ENCODE measurements around the gene GM2A. TPM values are rescaled to one million over a fixed set of nuclear protein-coding genes. Genes with fewer than 3 reads are reported as not detected.

The GM2A gene
- total and polyA plus RNA-seq, 9 of the 15 experiments (the other 6 are each of a cell fraction or from before 2014, with no cell fraction given), result 5.8 to 36.0 (median 10.0) TPM

DNA sequence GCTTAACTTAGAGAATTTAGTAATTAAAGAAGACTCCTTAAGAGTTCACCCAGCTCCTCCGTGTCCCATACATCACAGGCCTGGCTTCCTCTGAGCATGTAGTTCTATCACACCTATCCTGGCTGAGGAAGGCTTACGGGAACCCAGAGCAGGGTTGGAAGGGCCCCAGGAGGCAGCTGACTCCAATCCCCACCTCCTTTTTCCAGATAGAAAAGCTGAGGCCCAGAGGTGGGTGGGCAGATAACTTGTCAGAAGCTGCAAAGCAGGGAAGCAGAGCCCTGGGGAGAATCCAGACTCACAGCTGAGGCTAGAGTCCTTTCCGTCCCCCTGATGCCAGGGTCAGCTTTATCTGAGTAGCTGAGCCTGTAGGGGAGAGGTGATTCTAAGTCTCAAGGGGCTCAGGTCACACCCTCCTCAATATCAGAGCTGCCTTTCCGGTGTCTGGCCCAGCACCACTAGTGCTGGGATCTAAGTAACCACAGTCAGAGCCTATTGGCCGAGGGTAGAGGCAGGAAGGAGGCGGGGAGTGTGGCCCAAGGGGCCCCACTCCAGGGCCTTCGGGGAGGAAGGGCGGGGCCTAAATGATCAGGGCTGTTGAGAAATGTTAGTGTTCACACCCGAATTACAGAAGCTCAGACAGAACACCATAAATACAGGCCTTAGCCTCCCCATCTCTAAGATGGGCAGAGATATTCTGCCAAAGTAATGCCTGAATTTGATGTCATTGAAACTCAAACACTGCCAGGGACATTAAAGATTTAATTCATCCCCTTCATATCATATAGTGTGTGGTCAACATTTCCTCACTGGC, 39.0 kb upstream of the GM2A start:
- H3K4me1 ChIP-seq (replicated peaks in 1 of 2; ENCODE audit: control insufficient read depth in 2 of 2, insufficient read depth in 2 of 2, low read length in 2 of 2), result peaks cover 30 to 48% of the 10 kb centered on the region in 2 experiments
- TSS peak; percentile 33 for BruUV-seq (replicated peaks)
- CTCF ChIA-PET (ENCODE audit: low intra/inter-chr PET ratio), result no interaction called here
- no peaks in the 10 kb centered on the region for H3K79me2 ChIP-seq (ENCODE audit: control insufficient read depth, insufficient read depth, low read length)
- H4K20me1 ChIP-seq (replicated peaks; ENCODE audit: control insufficient read depth, insufficient read depth, low read length), result no peaks in the 10 kb centered on the region
- peak overlapping the region; percentile 66 for H3K4me2 ChIP-seq (ENCODE audit: insufficient read depth, low read length)
- 4% methylated on average over 9 of the region's 9 CpGs for WGBS (ENCODE audit: insufficient coverage, low coverage, missing lambda C conversion rate)
- no peaks in the 10 kb centered on the region for H3K36me3 ChIP-seq (ENCODE audit: control insufficient read depth, insufficient read depth, low read length)
- in situ Hi-C loops (cut with MboI) (no loop called here), intact Hi-C loops (cut with micrococcal nuclease) (no loop called here)
- peak; percentile 80 to 95 (median 88) for DNase-seq (ENCODE audit: extremely low read depth in 1 of 4, low spot score in 3 of 4)
- H3K9ac ChIP-seq (ENCODE audit: insufficient read depth in 1 of 2, low read depth in 2 of 2, low read length in 2 of 2), result peak overlapping the region; percentile 37 to 50; a peak in 3 of 4 replicates
- POLR2A ChIA-PET, result interaction anchor here (0.6 to 1.9 kb wide), 16 partner anchors 8 to 729 kb away, joined by 3 to 14 read pairs (median 4); partner anchors contain the start of genes CCDC69 and GM2A
- H3K9me3 ChIP-seq (replicated peaks; ENCODE audit: control insufficient read depth, insufficient read depth, low read depth, low read length), result no peaks in the 10 kb centered on the region
- H2AFZ ChIP-seq (ENCODE audit: low read depth, low read length), result peak overlapping the region; percentile 78
- peak overlapping the region; percentile 69 for H3K27ac ChIP-seq (ENCODE audit: extremely low read depth, low read depth, low read length)
- H3K27me3 ChIP-seq (ENCODE audit: control insufficient read depth in 2 of 2, insufficient read depth in 2 of 2, low read length in 2 of 2), result no peaks in the 10 kb centered on the region
- H3K9me1 ChIP-seq (ENCODE audit: control insufficient read depth, insufficient read depth, low read length), result no peaks in the 10 kb centered on the region
- peak overlapping the region; percentile 3; the same call in 1 of the 2 replicates for H3K4me3 ChIP-seq
- peak; percentile 99 for ATAC-seq
- FAIRE-seq, result peak; percentile 98
- TF ChIP-seq, protein P1, sequence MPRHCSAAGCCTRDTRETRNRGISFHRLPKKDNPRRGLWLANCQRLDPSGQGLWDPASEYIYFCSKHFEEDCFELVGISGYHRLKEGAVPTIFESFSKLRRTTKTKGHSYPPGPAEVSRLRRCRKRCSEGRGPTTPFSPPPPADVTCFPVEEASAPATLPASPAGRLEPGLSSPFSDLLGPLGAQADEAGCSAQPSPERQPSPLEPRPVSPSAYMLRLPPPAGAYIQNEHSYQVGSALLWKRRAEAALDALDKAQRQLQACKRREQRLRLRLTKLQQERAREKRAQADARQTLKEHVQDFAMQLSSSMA (CRISPR knock-in tag; IDR thresholded peaks at IDR 0.05), result no peak
- TF ChIP-seq ZNF217 (CRISPR knock-in tag; IDR thresholded peaks at IDR 0.05) (no peak), ZC3H4 (CRISPR knock-in tag; IDR thresholded peaks at IDR 0.05; ENCODE audit: borderline replicate concordance) (no peak), MED1 (CRISPR knock-in tag; IDR thresholded peaks at IDR 0.05; ENCODE audit: borderline replicate concordance) (no peak), ZNF311 (CRISPR knock-in tag; IDR thresholded peaks at IDR 0.05) (no peak), ZFPM2 (CRISPR knock-in tag; IDR thresholded peaks at IDR 0.05) (no peak), ZBTB11 (CRISPR knock-in tag; IDR thresholded peaks at IDR 0.05) (0 out of 6 replicates have a peak, but pooled peaks of 1 of the 3 experiments have one; percentile 28), HOMEZ (CRISPR knock-in tag; IDR thresholded peaks at IDR 0.05) (no peak), RCOR1 (IDR thresholded peaks at IDR 0.05; ENCODE audit: borderline replicate concordance in 1 of 2, low read depth in 2 of 2, low read length in 2 of 2) (peak in 1 of 2 experiments; percentile 78; a peak in 2 of 4 replicates), HBP1 (CRISPR knock-in tag; IDR thresholded peaks at IDR 0.05) (0 out of 2 replicates have a peak, but pooled peaks have one; percentile 15)
